Cardiac muscle cell (in vitro differentiated cells and primary cell): ENCODE measurements around the gene MAP4K3. TPM values are rescaled to one million over a fixed set of nuclear protein-coding genes. Genes with fewer than 3 reads are reported as not detected.

Source experiments
- DNase-seq, 2 donors: peaks; one replicate each; pipeline versions ENCODE4 v3.0.0 to v3.0.0-alpha.2; 2010 to 2017; ENCODE audit warnings: low read depth in 1 of 2, low spot score in 1 of 2
- H3K27ac ChIP-seq: fragments of 200-600 bp; sonication (generic); 2 replicates; pipeline ENCODE4 v1.5.1; 2016
- H3K27me3 ChIP-seq: fragments of 200-600 bp; sonication (generic); 2 replicates; pipeline ENCODE4 v1.6.0; 2016; ENCODE audit warnings: control low read depth
- H3K36me3 ChIP-seq: fragments of 200-600 bp; sonication (generic); 2 replicates; pipeline ENCODE4 v1.5.1; 2016; ENCODE audit warnings: control low read depth
- H3K4me1 ChIP-seq: fragments of 200-600 bp; sonication (generic); 2 replicates; pipeline ENCODE4 v1.8.1; 2017; ENCODE audit warnings: low read depth, mild to moderate bottlenecking, mixed run types
- H3K4me3 ChIP-seq: fragments of 200-600 bp; sonication (generic); 2 replicates; pipeline ENCODE4 v1.5.1; 2016; ENCODE audit warnings: mild to moderate bottlenecking
- H3K9me3 ChIP-seq: fragments of 200-600 bp; sonication (generic); 2 replicates; pipeline ENCODE4 v1.5.1; 2017; ENCODE audit warnings: low read depth, mild to moderate bottlenecking, control low read depth
- polyA plus RNA-seq: library from polyadenylated mRNA; unstranded; fragments of >200 nt; fragmentation: Nextera tagmentation; extraction: Ambion mirVana; gene quantifications from 2 replicates; pipeline ENCODE4 v1.2.1, GENCODE V29; 2016
- total RNA-seq: library from RNA; depleted of rRNA; stranded (reverse); fragments of >200 nt; gene quantifications from 2 replicates; pipeline ENCODE4 v1.2.3, GENCODE V29; 2016
- TF ChIP-seq, protein P1 (sequence below): IDR thresholded peaks from 2 replicates; pipeline ENCODE4 v1.5.1; 2012; ENCODE audit warnings: low read depth, mild to moderate bottlenecking, low read length

Gene MAP4K3
- total and polyA plus RNA-seq, 2 experiments from 2014 or later: 34.6 to 56.7 TPM

DNA sequence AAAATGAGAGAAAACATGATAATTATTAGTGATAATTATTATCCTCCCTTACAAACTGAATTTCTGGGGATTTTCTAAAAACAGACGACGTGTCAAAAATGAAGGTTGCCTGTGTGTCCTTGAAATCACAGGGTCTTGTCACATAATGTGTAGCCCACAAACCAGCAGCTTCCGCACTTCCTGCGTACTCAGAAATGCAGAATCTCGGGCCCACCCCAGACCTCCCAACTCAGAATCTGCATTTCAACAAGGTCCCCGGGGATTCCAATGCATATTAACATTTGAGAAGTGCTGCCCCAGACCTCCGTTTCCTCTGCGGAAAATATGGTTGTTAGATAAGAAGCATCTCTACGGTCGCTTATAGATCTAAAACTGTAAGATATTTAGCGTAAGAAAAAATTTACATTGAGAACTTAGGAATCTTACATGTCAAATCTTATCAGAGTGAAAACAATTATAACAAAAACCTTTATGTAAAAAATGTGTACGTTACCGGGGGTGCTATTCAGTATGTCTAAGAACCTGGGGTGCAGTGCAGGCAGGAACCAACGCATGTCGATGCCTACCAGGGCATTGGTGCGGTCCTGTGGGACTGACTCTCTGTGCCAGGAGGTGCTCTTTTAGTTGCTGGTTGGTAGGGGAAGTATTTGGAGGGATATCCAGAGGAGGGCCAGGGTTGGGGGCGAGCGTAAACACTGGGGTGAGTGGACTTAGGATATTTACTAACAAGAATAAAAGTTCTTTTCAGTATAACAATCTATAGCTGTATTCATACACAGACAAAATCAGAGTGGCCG is 208.5 kb downstream of the MAP4K3 start:
- Histone ChIP-seq H3K9me3 (no peaks in the 10 kb centered on the region), H3K27ac (no peak overlapping the region), H3K4me3 (peak overlapping the region; percentile 13), H3K36me3 (no peaks in the 10 kb centered on the region), H3K4me1 (peaks cover 5% of the 10 kb centered on the region), H3K27me3 (no peaks in the 10 kb centered on the region)
- TF ChIP-seq, protein P1, sequence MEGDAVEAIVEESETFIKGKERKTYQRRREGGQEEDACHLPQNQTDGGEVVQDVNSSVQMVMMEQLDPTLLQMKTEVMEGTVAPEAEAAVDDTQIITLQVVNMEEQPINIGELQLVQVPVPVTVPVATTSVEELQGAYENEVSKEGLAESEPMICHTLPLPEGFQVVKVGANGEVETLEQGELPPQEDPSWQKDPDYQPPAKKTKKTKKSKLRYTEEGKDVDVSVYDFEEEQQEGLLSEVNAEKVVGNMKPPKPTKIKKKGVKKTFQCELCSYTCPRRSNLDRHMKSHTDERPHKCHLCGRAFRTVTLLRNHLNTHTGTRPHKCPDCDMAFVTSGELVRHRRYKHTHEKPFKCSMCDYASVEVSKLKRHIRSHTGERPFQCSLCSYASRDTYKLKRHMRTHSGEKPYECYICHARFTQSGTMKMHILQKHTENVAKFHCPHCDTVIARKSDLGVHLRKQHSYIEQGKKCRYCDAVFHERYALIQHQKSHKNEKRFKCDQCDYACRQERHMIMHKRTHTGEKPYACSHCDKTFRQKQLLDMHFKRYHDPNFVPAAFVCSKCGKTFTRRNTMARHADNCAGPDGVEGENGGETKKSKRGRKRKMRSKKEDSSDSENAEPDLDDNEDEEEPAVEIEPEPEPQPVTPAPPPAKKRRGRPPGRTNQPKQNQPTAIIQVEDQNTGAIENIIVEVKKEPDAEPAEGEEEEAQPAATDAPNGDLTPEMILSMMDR: no peak
- peak; percentile 12 to 27 for DNase-seq

DNA sequence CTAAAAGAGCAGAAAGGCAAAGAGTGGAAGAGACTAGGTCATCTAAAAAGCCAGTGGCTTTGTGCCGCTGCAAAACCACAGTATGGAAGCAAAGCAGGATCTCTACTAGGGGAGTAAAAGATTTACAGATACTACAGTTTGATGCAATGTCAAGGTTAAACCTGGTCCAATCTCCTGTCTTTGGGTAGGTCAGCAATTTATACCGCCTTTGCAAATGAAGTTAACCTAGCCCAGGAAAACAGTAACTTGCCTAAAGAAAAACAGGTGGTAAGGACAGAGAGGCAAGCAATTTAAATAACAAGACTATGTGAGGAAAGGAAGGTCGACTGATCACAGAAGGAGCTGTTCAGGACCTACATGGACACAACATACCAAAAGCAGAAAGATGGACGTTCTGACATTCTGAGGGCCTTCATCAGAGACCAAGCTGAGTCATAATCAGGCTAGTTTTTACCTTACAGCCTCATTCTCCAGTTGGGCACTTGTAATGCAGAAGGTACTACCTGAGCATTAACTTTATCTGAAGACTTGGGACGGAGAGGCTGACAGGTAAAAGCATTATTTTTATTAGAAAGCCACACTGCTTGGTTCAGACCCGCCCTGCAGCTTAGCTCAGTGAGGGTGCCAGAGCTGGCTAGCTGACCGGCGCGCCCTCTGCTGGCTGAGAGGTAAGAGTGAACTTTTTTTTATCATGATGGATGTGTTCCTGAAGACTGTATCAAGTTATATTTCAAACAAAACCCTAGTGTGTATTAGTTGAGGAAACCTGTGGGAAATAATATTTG is 209.3 kb downstream of the MAP4K3 start:
- H3K4me3 ChIP-seq: peak overlapping the region; percentile 13
- H3K27me3 ChIP-seq: no peaks in the 10 kb centered on the region
- H3K36me3 ChIP-seq: no peaks in the 10 kb centered on the region
- peaks cover 5% of the 10 kb centered on the region for H3K4me1 ChIP-seq
- TF ChIP-seq, protein P1: peak; percentile 91
- H3K27ac ChIP-seq: no peak overlapping the region
- no peaks in the 10 kb centered on the region for H3K9me3 ChIP-seq
- DNase-seq: peak; percentile 84 to 86

DNA sequence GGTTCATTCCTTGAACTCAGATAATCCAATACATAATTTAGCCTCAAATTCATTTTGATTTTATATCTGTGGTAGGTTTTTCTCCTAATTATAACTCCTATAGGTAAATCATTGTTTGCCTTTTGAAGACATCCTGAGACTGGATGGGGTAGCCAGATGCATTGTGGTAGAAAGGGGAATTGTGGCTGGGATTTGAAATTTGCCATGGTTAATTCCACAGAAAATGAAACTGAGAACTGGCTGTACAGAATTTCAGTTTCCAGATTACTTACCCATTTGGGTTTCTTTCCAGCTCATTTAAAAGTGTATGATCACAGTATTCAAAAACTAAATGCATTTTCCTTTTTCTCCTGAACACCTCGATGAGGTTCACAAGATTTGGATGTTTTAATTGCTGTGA is 211.5 kb downstream of the MAP4K3 start:
- TF ChIP-seq, protein P1: no peak
- no peaks in the 10 kb centered on the region for H3K36me3 ChIP-seq
- H3K27me3 ChIP-seq: no peaks in the 10 kb centered on the region
- H3K9me3 ChIP-seq: no peaks in the 10 kb centered on the region
- no peak overlapping the region for H3K27ac ChIP-seq
- no peak for DNase-seq
- peaks cover 5% of the 10 kb centered on the region for H3K4me1 ChIP-seq
- no peak overlapping the region for H3K4me3 ChIP-seq

DNA sequence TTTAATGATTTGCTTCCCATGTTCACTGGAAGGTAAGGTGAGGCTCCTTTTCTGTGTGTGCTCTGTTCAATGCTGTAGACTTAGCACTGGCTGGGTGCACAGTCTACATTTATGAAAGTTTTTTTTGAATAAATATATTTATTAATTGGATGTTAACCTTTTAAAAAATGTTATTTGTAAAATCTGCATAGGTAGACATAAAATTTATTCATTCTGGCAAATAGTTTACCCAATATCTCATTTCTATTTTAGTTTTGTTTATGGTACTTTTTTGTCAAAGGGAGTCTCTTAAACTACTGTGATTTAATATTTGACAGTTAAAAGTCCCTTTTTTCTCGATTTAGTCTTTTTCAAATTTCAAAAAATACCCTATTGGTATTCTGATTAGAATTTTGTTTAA is 213.2 kb downstream of the MAP4K3 start:
- H3K9me3 ChIP-seq: no peaks in the 10 kb centered on the region
- peaks cover 5% of the 10 kb centered on the region for H3K4me1 ChIP-seq
- no peak for DNase-seq
- no peaks in the 10 kb centered on the region for H3K36me3 ChIP-seq
- H3K27me3 ChIP-seq: no peaks in the 10 kb centered on the region
- TF ChIP-seq, protein P1: no peak
- H3K4me3 ChIP-seq: no peak overlapping the region
- no peak overlapping the region for H3K27ac ChIP-seq

DNA sequence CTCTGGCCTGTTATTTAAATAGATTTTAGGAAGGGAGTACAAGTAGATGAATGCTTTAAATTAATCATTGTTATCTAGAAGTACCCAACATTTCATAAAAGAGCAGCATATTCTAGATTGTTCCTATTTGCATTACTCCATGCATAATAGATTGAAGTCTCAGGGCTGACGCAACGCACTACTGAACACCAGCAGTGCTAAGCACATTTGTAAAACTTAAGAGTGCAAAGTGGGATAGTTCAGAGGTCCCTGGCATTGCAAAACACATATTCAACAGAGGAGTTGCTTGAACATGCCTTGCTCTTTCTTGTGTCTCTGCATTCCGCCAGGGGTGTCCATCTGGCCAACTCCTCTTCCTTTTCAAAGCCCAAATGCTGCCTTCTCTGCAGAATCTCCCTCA is 215.6 kb downstream of the MAP4K3 start:
- Histone ChIP-seq H3K27ac (no peak overlapping the region), H3K9me3 (no peaks in the 10 kb centered on the region)
- TF ChIP-seq, protein P1: no peak

More for the DNA sequence above, 215.6 kb downstream of the MAP4K3 start:
- Histone ChIP-seq H3K4me1 (no peaks in the 10 kb centered on the region), H3K27me3 (no peaks in the 10 kb centered on the region), H3K36me3 (no peaks in the 10 kb centered on the region), H3K4me3 (no peak overlapping the region)
- no peak for DNase-seq
